B cell (primary cell): ENCODE data around the gene RAB39A. TPM values are rescaled to one million over a fixed set of nuclear protein-coding genes. Genes with fewer than 3 reads are reported as not detected.

Experiments used
- ATAC-seq: fragments of 200-7000 bp; cut with Tn5 transposase; one replicate; pipeline ENCODE4 v1.10.0; 2021; ENCODE audit warnings: low read depth, mild to moderate bottlenecking, moderate number of reproducible peaks, moderate library complexity
- CTCF ChIA-PET: fragments of 350-600 bp; sonication (Branson Sonifier 250); formaldehyde crosslinking; loops from one replicate; lab custom pipeline; 2021; ENCODE audit warnings: antibody characterized with exemption, inconsistent platforms; lab: Charles Lee
- POLR2A ChIA-PET: fragments of 350-600 bp; sonication (Branson Sonifier 250); formaldehyde crosslinking; loops from one replicate; lab custom pipeline; 2021; ENCODE audit warnings: antibody characterized with exemption; lab: Charles Lee
- DNase-seq: peaks from one replicate; pipeline ENCODE4 v3.0.0; 2013
- H2AFZ ChIP-seq: 2 replicates; pipeline ENCODE4 v1.6.1; 2012; ENCODE audit warnings: mild to moderate bottlenecking, low read depth, low read length; ENCODE audit not compliant: insufficient read depth, poor library complexity, severe bottlenecking
- H3K27ac ChIP-seq, 2 donors: 1 replicate in 1 of 2; 2 replicates in 1 of 2; pipeline ENCODE4 v1.5.1; 2012 to 2013; ENCODE audit warnings: low read length in 2 of 2, mild to moderate bottlenecking in 2 of 2, moderate library complexity in 1 of 2
- H3K27me3 ChIP-seq, 4 experiments: fragments of 200-600 bp in 1 of 4; sonication (generic) in 1 of 4; replicated peaks in 1 of 4; 1 replicate in 2 of 4; 2 replicates in 2 of 4; pipeline versions ENCODE4 v1.6.1 to v1.7.0; 2013 to 2016; ENCODE audit warnings: low read length in 3 of 4, mild to moderate bottlenecking in 2 of 4, mixed read lengths in 1 of 4, moderate library complexity in 1 of 4; ENCODE audit not compliant: insufficient read depth in 4 of 4, control insufficient read depth in 3 of 4; ENCODE audit errors: control extremely low read depth in 1 of 4
- H3K36me3 ChIP-seq, 2 experiments: replicated peaks in 1 of 2; 1 replicate in 1 of 2; 2 replicates in 1 of 2; pipeline versions ENCODE4 v1.6.1 to v1.7.1; 2013; ENCODE audit warnings: low read length in 1 of 2; ENCODE audit not compliant: insufficient read depth in 2 of 2, control insufficient read depth in 1 of 2; ENCODE audit errors: control extremely low read depth in 1 of 2, extremely low read depth in 1 of 2
- H3K4me1 ChIP-seq, 2 donors: fragments of 200-600 bp in 1 of 2; sonication (generic) in 1 of 2; 1 replicate in 1 of 2; 2 replicates in 1 of 2; pipeline versions ENCODE4 v1.5.1 to v1.6.1; 2013 to 2017; ENCODE audit warnings: low read length in 2 of 2; ENCODE audit not compliant: control insufficient read depth in 2 of 2, insufficient read depth in 2 of 2
- H3K4me2 ChIP-seq: replicated peaks from 2 replicates; pipeline ENCODE3; 2012; ENCODE audit warnings: mild to moderate bottlenecking, low read depth, low read length; ENCODE audit not compliant: poor library complexity, severe bottlenecking
- H3K4me3 ChIP-seq, 5 experiments: fragments of 200-600 bp in 1 of 5; sonication (generic) in 1 of 5; 1 replicate in 3 of 5; 2 replicates in 2 of 5; pipeline versions ENCODE4 v1.5.1 to v1.7.0; 2011 to 2016; ENCODE audit warnings: low read length in 4 of 5, mild to moderate bottlenecking in 4 of 5, low read depth in 2 of 5, control low read depth in 1 of 5, moderate library complexity in 1 of 5; ENCODE audit not compliant: insufficient read depth in 1 of 5; ENCODE audit errors: control extremely low read depth in 1 of 5, extremely low read depth in 1 of 5
- H3K79me2 ChIP-seq: fragments of 200-600 bp; sonication (generic); one replicate; pipeline ENCODE4 v1.6.0; 2016; ENCODE audit warnings: low read length; ENCODE audit not compliant: control insufficient read depth, insufficient read depth
- H3K9ac ChIP-seq: fragments of 200-600 bp; sonication (generic); 2 replicates; pipeline ENCODE4 v1.6.1; 2017; ENCODE audit warnings: mild to moderate bottlenecking, low read length, moderate library complexity
- H3K9me3 ChIP-seq, 3 donors: one replicate each; pipeline versions ENCODE4 v1.6.1 to v1.7.1; 2013; ENCODE audit warnings: low read length in 2 of 3; ENCODE audit not compliant: control insufficient read depth in 2 of 3, insufficient read depth in 1 of 3; ENCODE audit errors: control extremely low read depth in 1 of 3
- H4K20me1 ChIP-seq: 2 replicates; pipeline ENCODE4 v1.6.0; 2012; ENCODE audit warnings: mild to moderate bottlenecking, low read length; ENCODE audit not compliant: insufficient read depth, control insufficient read depth, poor library complexity, severe bottlenecking
- H3K27ac Mint-ChIP-seq: one replicate; pipeline ENCODE4 v1.8.0; 2021; ENCODE audit warnings: mixed read lengths
- H3K27me3 Mint-ChIP-seq: one replicate; pipeline ENCODE4 v1.8.0; 2021; ENCODE audit warnings: mixed read lengths
- H3K4me1 Mint-ChIP-seq: one replicate; pipeline ENCODE4 v1.8.0; 2021; ENCODE audit warnings: mixed read lengths
- H3K4me3 Mint-ChIP-seq: one replicate; pipeline ENCODE4 v1.8.0; 2021; ENCODE audit warnings: mixed read lengths
- H3K9me3 Mint-ChIP-seq: one replicate; pipeline ENCODE4 v1.8.0; 2022; ENCODE audit warnings: mixed read lengths; ENCODE audit not compliant: insufficient read depth
- EZH2 ChIP-seq: IDR thresholded peaks from 2 replicates; pipeline ENCODE4 v1.6.1; 2012; ENCODE audit warnings: borderline replicate concordance, low read depth, mild to moderate bottlenecking, moderate library complexity, low read length; ENCODE audit not compliant: insufficient read depth, poor library complexity, severe bottlenecking
- WGBS: methylation state at CpG from one replicate; pipeline ENCODE4 v1.1.5; 2013; ENCODE audit warnings: missing lambda C conversion rate; ENCODE audit not compliant: insufficient coverage; 5-methylcytosine and 5-hydroxymethylcytosine counted together
- intact Hi-C: fragments of 100-400 bp; cut with micrococcal nuclease; formaldehyde crosslinking; loops from one replicate; pipeline ENCODE4 v1.10.0; 2022
- polyA plus RNA-seq: library from polyadenylated mRNA; depleted of rRNA; stranded (reverse); fragments of >200 nt; gene quantifications from 2 replicates; pipeline ENCODE4 v1.2.3, GENCODE V29; 2012
- total RNA-seq, 2 donors: library from RNA; stranded (reverse); fragments of 120-200 nt in 1 of 2; gene quantifications; 1 replicate in 1 of 2; 2 replicates in 1 of 2; pipeline versions ENCODE4 v1.2.3 to v1.2.4, GENCODE V29; 2013 to 2022
- TF ChIP-seq, protein P1 (sequence below): fragments of 200-600 bp; IDR thresholded peaks from one replicate; pipeline ENCODE4 v1.8.0; 2022; ENCODE audit warnings: antibody characterized with exemption, mild to moderate bottlenecking

The RAB39A gene
- total and polyA plus RNA-seq, 2 donors (not counting 1 experiment from before 2014, with no cell fraction given), result 1.3 to 2.4 TPM

DNA sequence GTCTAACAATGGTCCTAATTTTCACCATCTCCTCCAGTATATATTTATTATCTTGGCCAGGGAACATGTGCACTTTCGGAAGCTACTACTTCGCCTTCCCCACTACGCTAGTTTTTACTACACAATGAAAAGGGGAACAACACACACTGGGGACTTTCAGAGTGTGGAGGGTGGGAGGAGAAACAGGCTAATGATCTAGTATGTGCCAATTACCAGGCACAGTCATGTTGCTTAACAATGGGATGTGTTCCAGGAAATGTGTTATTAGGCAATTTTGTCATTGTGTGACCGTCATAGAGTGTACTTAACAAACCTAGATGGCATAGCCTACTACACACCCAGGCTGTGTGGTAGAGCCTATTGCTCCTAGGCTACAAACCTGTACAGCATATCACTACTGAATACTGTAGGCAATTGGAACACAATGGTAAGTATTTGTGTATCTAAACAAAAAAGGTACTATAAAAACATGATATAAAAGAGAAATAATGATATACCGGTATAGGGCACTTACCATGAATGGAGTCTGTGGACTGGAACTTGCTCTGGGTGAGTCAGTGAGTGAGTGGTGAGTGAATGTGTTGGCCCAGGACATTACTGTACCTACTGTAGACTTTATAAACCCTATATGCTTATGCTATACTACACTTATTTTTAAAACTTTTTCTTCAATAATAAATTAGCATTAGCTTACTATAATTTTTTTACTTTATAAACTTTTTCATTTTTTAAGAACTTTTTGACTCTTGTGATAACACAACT is 60.3 kb downstream of the RAB39A start:
- Mint-ChIP-seq H3K27ac (no peak overlapping the region), H3K4me1 (no peaks in the 10 kb centered on the region), H3K27me3 (peaks cover 16% of the 10 kb centered on the region), H3K4me3 (no peak overlapping the region), H3K9me3 (no peaks in the 10 kb centered on the region)
- Histone ChIP-seq H3K79me2 (no peaks in the 10 kb centered on the region), H3K4me2 (no peak overlapping the region), H3K9ac (no peak overlapping the region), H2AFZ (no peak overlapping the region), H3K27me3 (no peaks in the 10 kb centered on the region), H3K36me3 (no peaks in the 10 kb centered on the region), H4K20me1 (no peaks in the 10 kb centered on the region), H3K4me1 (no peaks in the 10 kb centered on the region), H3K27ac (no peak overlapping the region), H3K4me3 (no peak overlapping the region), H3K9me3 (no peaks in the 10 kb centered on the region)
- ChIA-PET CTCF (no interaction called here), POLR2A (no interaction called here)
- intact Hi-C loops, result no loop called here
- TF ChIP-seq EZH2, result no peak
- TF ChIP-seq, protein P1, sequence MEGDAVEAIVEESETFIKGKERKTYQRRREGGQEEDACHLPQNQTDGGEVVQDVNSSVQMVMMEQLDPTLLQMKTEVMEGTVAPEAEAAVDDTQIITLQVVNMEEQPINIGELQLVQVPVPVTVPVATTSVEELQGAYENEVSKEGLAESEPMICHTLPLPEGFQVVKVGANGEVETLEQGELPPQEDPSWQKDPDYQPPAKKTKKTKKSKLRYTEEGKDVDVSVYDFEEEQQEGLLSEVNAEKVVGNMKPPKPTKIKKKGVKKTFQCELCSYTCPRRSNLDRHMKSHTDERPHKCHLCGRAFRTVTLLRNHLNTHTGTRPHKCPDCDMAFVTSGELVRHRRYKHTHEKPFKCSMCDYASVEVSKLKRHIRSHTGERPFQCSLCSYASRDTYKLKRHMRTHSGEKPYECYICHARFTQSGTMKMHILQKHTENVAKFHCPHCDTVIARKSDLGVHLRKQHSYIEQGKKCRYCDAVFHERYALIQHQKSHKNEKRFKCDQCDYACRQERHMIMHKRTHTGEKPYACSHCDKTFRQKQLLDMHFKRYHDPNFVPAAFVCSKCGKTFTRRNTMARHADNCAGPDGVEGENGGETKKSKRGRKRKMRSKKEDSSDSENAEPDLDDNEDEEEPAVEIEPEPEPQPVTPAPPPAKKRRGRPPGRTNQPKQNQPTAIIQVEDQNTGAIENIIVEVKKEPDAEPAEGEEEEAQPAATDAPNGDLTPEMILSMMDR, result no peak
- ATAC-seq (no peak), DNase-seq (no peak)
- no CpG with 5 or more reads among the region's 5 CpGs for WGBS

DNA sequence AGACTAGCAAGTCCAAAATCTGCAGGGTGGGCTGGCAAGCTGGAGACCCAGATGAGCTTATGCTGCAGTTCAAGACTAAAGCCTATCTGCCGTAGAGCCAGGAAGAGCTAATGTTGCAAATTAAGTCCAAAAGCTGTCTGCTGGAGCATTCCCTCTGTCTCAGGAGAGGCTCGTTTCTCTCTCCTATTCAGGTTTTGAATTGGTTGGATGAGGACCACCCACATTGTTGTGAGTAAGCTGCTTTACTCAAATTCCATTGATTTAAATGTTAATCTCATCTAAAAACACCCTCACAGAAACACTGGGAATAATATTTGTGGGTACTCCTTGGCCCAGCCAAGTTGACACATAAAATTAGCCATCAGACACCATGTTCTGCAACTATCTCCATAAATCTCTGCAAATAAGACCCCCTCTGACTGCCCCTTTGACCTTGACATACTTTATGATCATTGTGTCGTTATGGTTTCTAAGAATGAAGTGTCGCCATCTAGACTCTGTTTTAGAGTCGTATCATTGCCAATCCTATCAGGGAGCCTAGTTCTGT is 63.7 kb downstream of the RAB39A start:
- Histone ChIP-seq H3K27me3 (peaks cover 0 to 4% (median 0%) of the 10 kb centered on the region in 4 experiments), H3K4me1 (no peaks in the 10 kb centered on the region), H3K36me3 (no peaks in the 10 kb centered on the region), H3K4me2 (no peak overlapping the region), H2AFZ (no peak overlapping the region), H3K27ac (no peak overlapping the region), H3K9ac (no peak overlapping the region), H3K9me3 (no peaks in the 10 kb centered on the region), H4K20me1 (no peaks in the 10 kb centered on the region), H3K79me2 (no peaks in the 10 kb centered on the region), H3K4me3 (no peak overlapping the region)
- H3K4me3 Mint-ChIP-seq, result no peak overlapping the region
- peaks cover 18% of the 10 kb centered on the region for H3K27me3 Mint-ChIP-seq
- ATAC-seq (no peak), DNase-seq (no peak)
- POLR2A ChIA-PET, result no interaction called here
- no peaks in the 10 kb centered on the region for H3K4me1 Mint-ChIP-seq
- CTCF ChIA-PET, result no interaction called here
- intact Hi-C loops, result no loop called here
- 100% methylated on average over 1 of the region's 5 CpGs for WGBS
- TF ChIP-seq, protein P1, result no peak
- no peaks in the 10 kb centered on the region for H3K9me3 Mint-ChIP-seq
- peak overlapping the region; percentile 32 for H3K27ac Mint-ChIP-seq
